A673 (cell line): Measurements from ENCODE around the gene SCARB2.

Experiments used
- CTCF ChIP-seq: fragments of 300-800, 200-600 bp; sonication (generic); conservative IDR thresholded peaks from 2 replicates; pipeline ENCODE4 v1.5.1; 2017; ENCODE audit warnings: low read depth, mild to moderate bottlenecking, antibody characterized with exemption, low read length, moderate library complexity, mixed read lengths
- EZH2 ChIP-seq: fragments of 200-600 bp; sonication (generic); IDR thresholded peaks from 2 replicates; pipeline ENCODE4 v1.6.1; 2017; ENCODE audit warnings: borderline replicate concordance, low read depth, mild to moderate bottlenecking, mixed read lengths, antibody characterized with exemption, low read length; ENCODE audit not compliant: poor library complexity, severe bottlenecking

- TF ChIP-seq CTCF (no peak), EZH2 (no peak)
These were observed 16.4 kb downstream of the SCARB2 start for GRCh38 chr4:76197031-76197743.
